ENCODE results near the gene FOXF2. TPM values are rescaled to one million over a fixed set of nuclear protein-coding genes. Genes with fewer than 3 reads are reported as not detected.

Gene FOXF2
- total and polyA plus RNA-seq, 2 of the 13 experiments (the other 11 are each of a cell fraction or from before 2014, with no cell fraction given) = not detected

- no peak; the same call in 1 of the 2 replicates for TF ChIP-seq POGZ (CRISPR knock-in tag; IDR thresholded peaks at IDR 0.05)
- TF ChIP-seq HMGXB4 (CRISPR knock-in tag; IDR thresholded peaks at IDR 0.05; ENCODE audit: borderline replicate concordance in 1 of 2, low read depth in 1 of 2) = peak in 1 of 2 experiments; percentile 64; a peak in 1 of 4 replicates
- TF ChIP-seq SETDB1 (CRISPR knock-in tag; IDR thresholded peaks at IDR 0.05; ENCODE audit: borderline replicate concordance) = no peak
- TF ChIP-seq CEBPZ (IDR thresholded peaks at IDR 0.05; ENCODE audit: low read length) = no peak
- peak; percentile 51; the same call in 1 of the 2 replicates for TF ChIP-seq IRF9 (CRISPR knock-in tag; IDR thresholded peaks at IDR 0.05; ENCODE audit: borderline replicate concordance)
- TF ChIP-seq CCDC6 (CRISPR knock-in tag; IDR thresholded peaks at IDR 0.05) = peak; percentile 79; the same call in 1 of the 2 replicates
- no peak for TF ChIP-seq USF2 (IDR thresholded peaks at IDR 0.05; ENCODE audit: low read depth, low read length)
- no peak for TF ChIP-seq USF2 (CRISPR knock-in tag; IDR thresholded peaks at IDR 0.05; ENCODE audit: borderline replicate concordance)
- 0 out of 2 replicates have a peak, but pooled peaks have one; percentile 9 for TF ChIP-seq BHLHE40 (IDR thresholded peaks at IDR 0.05; ENCODE audit: low read length)
- TF ChIP-seq FOSL1 (CRISPR knock-in tag; IDR thresholded peaks at IDR 0.05; ENCODE audit: borderline replicate concordance) = no peak
- no peak for TF ChIP-seq NCOA2 (CRISPR knock-in tag; IDR thresholded peaks at IDR 0.05)
- TF ChIP-seq U2AF1 (optimal IDR thresholded peaks at IDR 0.05; ENCODE audit: low read depth, low read length) = no peak
- peak; percentile 97 for TF ChIP-seq ZSCAN25 (CRISPR knock-in tag; IDR thresholded peaks at IDR 0.05)
- no peak for TF ChIP-seq HOMEZ (CRISPR knock-in tag; IDR thresholded peaks at IDR 0.05; ENCODE audit: low read depth)
- peak; percentile 98 for TF ChIP-seq STAG1 (CRISPR knock-in tag; IDR thresholded peaks at IDR 0.05)
- no peak for TF ChIP-seq ZNF839 (CRISPR knock-in tag; IDR thresholded peaks at IDR 0.05; ENCODE audit: borderline replicate concordance)
- 0 out of 2 replicates have a peak, but pooled peaks have one; percentile 23 for TF ChIP-seq TOPORS (CRISPR knock-in tag; IDR thresholded peaks at IDR 0.05)
Measured at GRCh38 chr6:1381481-1382330, 7.7 kb upstream of the FOXF2 start (continued).

All from HepG2 (cell line).